Amniotic stem cell (primary cell): ENCODE measurements around the gene ERF.

Experiments used
- DNase-seq: peaks from one replicate; lab custom pipeline; 2025; lab: John Stamatoyannopoulos, UW

The ERF gene

DNA sequence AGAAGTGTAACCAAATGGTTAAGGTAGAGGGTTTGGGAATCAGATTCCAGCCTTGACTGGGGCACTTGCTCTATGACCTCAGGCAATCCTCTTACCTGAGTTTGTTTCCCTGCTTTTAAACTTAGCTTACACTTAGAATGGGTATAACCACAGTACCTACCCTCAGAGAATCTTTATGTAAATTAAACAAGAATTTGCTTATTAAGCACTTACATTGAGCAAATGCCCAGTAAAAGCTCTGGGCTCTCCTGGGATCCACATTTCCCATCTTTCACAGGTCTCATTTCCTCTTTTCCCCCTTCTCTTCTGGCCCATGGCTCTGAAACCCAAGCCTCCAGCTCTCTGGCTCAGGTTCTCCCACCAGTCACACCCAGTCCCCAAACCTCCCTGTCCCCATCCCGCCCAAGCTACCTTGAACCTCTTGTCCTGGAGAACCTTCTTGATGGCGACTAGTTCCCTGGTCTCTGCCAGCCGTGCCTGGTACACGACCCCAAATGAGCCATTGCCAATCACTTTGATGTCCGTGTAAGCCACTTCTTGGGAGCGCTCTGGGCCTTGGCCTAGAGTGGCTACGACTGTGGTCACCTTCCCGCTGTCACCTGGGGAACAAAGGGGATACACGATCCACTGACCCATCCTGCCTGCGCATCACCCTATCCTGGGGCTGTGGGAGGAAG, 15.2 kb downstream of the ERF start:
- no peak for DNase-seq

DNA sequence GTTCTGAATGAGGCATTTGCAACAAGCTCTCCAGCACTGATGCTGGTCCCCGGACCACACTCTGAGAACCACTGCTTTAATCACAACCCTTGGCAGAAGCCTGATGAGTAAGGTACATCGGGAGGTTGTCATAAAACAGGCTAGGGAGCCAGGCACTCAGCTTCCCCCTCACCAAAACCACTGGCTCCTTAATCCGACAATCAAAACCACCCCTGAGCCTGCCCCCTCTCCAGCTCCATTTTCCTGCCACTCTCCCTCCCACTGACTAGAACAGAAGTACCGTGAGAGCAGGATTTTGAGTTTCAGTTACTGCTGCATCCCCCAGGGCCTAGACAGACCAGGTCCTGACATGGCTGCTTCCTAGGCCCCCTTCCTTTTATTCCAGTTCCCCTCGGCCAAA, 19.7 kb downstream of the ERF start:
- no peak for DNase-seq

DNA sequence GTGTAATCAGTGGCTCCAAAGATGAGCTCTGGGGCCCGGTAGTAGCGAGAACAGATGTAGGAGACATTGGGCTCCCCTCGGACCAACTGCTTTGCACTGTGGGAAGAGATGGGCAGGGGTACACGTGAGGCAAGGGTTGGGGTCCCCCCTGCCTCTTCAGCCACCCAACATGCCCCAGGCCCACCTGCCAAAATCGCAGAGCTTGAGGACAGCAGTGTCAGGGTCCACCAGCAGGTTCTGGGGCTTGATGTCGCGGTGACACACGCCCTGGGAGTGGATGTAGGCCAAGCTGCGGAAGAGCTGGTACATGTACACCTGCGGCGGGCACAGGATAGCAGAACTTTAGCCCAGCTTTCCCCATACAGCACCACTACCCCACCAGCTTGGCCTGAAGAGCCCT, 20.6 kb downstream of the ERF start:
- DNase-seq, result no peak

DNA sequence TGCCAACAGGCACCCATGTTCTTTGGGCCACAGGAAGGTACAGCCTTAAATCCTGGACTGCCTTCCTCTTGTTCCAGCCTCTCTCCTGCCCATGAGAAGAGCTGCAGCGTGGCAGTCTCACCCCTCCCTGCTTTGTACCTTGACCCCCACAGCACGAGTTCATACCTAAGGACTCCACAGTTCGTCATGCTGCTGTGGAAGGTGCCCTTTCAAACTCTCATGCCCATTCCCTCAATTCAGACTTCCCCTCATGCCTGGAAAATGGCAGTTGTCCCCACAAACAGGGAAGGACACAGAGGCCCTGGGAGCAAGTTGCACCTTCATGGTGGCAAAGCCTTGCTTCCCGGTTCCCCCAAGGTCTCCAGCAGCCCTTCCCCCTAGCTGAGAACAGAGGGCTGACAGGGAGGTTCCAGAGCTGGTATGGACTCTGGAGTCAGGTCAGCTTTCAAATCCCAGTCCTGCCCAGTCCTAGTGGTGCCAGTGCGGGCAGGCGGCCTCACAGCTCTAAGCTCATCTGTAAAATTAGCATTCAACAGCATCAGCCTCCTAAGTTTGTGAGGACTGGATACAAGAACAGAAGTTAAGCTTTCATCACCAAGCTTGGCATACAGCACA, 21.1 kb downstream of the ERF start:
- no peak for DNase-seq

DNA sequence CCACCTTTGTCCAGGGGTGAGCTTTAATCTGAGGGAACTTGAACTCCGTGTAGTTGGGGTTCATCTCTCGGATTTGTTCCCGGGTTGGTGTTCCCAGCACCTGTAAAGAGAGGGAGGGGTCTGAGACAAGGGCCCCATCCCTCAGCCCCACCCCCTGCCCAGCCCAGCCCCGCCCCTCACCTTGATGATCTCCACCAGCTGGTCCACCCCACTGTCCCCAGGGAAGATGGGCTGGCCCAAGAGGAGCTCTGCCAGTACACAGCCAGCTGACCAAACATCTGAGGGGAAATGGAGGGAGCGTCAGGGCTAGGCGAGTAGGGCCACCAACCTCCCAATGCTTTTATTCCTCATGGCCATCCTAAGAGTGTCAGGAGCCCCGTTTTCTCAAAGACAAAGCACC, 21.8 kb downstream of the ERF start:
- no peak for DNase-seq

DNA sequence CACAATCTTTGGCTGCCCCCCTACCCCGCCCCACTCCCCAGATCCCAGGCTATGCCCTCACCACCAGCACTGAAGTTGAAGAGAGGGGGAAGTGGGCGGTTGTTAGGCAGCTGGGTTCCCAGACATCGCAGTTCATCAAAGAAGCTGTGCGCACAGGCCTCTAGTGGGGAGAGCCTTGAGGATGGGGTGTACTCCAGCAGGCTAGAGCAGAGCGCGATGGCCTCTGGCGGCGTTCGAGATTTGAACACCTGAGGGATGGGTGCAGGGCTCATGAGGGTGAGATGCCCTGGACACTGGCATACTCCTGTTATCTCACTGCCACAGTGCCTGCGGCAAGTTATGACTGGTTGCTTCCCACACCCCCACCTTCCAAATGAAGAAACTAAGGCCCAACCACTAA, 22.5 kb downstream of the ERF start:
- DNase-seq, result no peak

DNA sequence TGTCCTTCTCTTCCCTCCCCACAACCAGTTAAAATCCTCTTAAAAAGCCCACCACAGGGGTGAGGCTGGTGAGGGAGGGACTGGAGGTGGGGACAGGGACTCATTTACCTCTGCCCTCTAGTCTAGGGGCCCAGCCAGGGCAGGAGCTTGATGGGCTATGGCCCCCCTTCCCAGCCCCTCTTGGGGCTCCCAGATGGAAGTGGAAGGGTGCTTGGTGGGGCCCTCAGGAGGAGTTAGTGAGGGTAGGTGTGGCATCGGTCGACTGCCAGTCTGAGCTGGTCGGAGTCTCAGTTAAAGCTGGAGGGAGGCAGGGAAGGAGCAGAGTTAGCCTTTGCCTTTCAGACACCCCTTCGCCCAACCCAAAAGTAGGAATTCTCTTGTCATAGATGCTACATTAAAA, 24.4 kb downstream of the ERF start:
- no peak for DNase-seq

DNA sequence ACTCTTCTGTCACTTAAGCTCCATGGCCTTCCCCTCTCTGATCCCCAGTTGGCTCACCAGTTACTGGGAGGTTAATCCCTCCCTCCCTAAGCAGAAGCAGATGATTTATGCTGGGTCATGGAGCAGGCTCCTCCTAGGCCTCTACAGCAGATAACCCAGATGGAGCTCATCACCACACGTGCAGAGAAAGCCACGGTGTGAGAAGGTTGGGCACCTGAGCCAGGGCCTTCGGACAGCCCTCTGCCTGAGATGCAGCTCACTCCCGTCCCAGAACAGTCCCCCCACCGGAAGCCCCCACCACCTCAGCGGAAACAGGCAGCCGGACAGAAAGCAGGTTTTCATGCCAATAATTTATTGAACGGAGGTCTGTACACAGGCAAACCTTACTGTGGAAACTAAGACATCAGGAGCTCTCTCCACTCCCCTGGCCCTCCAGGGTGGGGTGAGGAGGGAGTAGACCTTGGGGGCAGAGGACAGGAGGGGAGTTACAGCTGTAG, 25.0 kb downstream of the ERF start:
- no peak for DNase-seq

DNA sequence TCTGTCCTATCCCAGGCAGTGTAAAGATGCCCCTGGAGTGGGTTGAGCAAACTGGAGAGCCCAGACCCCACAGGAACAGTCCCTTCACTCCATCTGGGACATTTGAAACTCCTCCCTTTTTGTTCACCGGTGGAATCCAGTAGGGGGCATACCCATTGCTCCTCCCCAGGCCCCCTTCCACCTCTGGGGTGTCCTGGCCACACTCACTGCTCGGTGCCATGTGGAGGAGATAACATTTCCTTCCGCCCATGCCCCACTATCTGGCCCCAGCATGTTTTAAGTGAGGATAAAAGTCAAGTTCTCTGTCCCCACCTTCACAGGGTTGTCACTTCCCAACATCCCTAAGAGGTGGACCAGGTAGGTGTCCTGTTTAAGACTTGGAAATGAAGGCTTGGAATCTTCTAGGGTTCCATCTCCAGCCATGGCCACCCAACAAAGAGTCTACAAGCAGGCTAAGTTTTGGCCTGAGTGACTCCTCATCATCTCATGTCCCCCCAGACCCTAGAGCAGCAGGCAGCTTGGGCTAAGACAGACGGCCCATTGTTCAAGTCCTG, 25.6 kb downstream of the ERF start:
- DNase-seq, result no peak

DNA sequence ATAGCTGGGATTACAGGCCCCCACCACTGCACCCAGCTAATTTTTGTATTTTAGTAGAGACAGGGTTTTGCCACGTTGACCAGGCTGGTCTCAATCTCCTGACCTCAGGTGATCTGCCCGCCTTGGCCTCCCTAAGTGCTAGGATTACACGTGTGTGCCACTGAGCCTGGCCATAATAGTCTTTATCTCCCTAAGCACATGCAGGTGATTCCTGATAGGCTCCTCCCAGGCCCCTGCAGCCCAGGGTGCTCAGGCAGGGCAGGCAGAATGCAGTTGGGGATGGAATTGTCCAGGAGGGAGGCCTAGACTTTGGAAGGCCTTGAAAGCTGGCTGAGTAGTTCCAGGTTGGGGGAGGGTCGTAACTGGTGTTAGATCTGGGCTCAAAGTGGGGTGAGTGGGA, 26.3 kb downstream of the ERF start:
- no peak for DNase-seq

DNA sequence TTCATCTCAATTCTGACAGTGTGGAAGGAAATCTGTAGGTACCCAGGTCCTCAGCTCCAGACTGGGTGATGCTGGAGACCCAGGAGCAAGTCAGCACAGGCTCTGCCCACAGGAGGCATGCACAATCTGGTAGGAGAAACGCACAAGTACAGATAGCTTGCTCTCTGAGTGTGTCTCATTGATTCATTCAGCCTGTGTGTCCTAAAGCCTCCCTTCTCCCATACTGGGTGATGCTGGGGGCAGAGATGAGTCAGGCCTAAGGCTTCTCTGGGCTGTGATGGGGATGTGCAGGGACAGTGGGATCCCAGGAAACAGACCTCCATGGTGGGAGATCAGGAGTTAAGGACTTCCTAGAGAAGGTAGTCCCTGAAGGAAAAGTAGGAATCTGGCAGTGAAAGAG, 28.0 kb downstream of the ERF start:
- DNase-seq, result no peak

DNA sequence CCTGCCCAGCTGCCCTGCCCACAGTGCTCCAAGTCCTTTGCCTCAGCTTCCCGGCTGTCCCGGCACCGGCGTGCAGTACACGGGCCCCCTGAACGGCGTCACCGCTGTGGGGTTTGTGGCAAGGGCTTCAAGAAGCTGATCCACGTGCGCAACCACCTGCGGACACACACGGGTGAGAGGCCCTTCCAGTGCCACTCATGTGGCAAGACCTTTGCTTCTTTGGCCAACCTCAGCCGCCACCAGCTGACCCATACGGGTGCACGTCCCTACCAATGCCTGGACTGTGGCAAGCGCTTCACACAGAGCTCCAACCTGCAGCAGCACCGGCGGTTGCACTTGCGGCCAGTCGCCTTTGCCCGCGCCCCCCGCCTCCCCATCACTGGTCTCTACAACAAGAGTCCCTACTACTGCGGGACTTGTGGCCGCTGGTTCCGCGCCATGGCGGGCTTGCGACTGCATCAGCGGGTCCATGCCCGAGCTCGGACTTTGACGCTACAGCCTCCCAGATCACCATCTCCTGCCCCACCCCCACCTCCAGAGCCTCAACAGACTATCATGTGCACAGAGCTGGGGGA, 29.1 kb downstream of the ERF start:
- no peak for DNase-seq

DNA sequence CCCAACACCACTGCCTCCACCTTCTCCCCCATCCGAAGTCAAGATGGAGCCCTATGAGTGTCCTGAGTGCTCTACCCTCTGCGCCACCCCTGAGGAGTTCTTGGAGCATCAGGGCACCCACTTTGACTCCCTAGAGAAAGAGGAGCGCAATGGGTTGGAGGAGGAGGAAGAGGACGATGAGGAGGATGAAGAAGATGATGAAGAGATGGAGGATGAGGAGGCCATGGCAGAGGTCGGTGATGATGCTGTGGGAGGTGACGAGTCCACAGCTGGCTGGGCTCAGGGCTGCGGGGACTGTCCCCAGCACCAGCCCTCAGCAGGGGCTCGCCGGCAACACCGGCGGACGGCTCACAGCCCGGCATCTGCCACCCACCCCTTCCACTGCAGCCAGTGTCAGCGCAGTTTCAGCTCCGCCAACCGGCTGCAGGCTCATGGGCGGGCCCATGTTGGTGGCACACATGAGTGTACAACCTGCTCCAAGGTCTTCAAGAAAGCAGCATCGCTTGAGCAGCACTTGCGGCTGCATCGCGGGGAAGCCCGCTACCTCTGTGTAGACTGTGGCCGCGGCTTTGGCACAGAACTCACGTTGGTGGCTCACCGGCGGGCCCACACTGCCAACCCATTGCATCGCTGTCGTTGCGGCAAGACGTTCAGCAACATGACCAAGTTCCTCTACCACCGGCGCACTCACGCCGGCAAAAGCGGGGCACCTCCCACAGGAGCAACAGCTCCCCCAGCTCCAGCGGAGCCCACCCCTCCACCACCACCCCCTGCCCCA, 29.8 kb downstream of the ERF start:
- no peak for DNase-seq

DNA sequence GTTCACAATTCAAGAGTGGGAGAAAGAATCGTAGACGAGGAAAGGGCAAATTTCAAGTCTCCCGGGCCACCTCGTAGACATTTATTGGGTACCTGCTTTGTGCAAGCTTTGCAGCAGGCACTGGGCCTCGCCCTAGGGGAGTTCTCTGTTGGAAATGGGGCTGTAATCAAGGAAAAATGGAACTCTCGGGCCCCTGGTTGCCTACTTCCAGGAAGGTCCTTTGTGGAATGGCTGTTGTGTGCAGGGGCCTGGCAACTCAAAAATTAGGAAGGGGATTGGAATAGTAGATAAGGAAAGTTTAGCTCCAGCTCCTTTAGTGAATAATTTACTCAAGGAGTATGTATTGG, 34.2 kb downstream of the ERF start:
- DNase-seq, result no peak

DNA sequence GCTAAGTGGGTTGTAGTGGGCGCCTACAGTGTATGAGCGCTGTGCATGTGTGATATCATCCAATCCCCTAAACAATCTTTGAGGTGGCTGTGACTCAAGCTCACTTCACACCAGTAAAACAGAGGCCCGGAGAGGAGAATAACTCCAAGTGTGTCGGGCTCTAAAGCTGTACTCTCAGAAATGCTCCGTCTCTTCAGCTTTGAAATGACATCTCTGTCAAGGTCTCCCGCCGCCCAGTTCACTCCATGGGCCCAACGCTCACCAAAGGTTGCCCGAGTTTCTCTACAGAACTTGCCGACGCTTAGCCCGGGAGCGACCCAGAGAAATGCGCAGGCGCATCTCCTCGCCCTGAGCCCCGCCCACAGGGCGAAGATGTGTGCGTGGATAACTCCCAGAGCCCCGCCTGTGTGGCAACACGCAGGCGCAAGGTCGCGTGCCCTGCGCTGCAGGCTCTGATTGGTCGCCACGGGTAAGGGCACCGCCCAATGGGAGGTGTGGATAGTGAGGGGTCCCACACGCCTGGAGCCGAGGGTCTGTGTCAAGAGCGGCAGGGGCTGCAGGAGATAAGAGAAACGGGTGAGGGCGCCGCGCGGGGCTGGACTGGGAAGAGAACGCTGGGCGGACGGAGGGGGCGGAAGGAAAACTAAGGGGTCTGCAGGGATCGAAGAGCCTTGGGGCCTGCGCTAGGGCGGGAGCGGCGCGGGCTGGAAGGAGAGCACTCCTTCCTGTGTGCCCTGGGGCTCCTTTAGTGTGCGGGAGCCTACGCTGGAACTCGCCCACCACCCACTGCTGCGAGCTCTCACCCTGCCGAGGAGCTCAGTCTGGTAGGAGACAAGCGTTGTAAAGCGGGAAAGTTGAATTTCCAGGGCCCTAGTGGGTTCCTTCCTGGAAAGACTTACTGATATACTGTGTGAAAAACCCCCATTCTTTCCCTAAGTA, 34.8 kb downstream of the ERF start, which contains the start of gene ZNF526:
Gene ZNF526, plus strand, starts transcription at position 501 of the 939 bp plus-strand sequence. CDS start 4,092 bp downstream, outside the sequence.
- DNase-seq, result peak; percentile 95

DNA sequence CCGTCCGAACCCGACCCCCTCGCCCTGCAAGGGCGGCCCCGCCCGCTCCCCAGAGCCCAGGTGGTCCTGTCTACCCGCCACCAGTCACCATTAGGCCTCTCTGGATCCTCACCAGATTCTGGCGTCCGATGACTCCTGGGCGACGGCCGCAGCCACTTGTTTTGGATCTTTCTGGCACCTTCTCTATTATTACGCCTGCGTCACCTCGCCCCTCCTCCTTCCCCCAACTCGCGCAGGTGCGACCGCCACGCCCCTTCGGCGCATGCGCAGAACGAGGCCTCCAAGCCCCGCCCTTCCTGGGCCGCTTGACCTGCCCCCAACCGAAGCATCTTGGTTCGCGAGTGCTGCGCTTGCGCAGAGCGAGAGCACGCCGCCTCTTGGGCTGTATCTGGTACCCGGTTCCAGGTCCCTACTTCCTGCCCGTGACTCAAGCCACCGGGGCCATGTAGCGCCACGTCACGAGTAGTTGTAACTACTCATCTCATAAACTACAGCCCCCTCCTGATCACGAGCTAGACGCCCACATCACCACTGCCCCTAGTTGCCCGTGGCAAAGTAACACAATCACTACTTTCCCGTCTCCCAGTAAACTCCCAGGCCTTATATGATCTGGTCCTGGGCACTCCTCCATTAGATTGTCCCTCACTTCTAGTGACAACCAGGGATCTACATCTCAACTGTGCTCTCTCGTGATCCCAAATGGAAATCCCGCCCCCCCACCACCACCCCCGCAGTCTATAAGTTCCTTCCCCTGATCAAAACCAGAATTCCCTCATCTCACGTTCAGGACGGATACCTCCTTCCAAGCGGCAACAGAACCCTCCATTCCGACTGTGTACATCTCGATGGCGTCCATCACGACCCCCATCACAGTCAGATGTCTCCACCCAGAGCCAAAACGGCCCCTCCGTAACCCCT, 37.1 kb downstream of the ERF start, which contains the start of gene DEDD2:
Gene DEDD2, minus strand, starts transcription at position 158 of the 918 bp plus-strand sequence. CDS start 670 bp downstream, outside the sequence.
- DNase-seq, result peak; percentile 96

DNA sequence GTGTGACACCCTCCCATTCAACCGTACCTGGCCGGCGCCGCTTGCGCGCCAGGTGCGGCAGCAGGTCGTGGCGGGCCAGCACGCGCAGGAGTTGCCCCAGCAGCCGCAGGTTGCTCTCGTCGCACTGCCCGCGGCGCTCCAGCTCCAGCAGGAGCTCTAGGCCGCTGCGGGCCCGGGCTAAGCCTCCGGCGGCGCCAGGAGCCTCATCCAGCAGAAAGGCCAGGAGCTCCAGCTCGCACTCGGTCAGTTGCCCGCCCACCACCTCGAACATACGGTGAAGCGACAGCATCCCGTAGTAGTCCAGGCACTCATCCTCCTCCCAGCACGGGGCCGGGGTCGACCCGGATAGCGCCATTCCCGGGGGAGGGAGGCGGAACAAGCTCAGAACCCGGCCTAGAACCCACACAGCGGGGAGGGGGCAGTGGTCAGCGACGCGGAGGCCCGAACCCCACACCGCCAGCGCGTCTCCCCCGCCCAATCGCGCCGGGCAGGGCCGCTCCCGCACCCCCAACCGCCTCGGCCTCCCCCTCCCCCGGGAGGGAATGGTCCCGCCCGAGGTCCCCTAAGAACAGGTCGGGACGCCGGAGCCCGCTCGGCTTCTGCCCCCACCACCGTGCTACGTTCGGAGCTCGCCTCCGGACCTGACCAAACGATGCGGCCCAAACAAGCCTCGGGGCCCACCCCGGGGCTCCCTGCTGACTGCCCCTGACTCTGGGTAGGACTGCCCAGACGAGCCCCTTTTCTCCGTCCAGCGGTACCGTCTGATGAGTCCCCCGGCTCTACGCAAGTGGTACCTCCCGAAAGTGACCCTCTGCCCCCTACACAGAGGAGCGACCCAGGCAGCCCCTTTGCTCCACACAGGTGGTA, 38.0 kb downstream of the ERF start:
- DNase-seq, result no peak

DNA sequence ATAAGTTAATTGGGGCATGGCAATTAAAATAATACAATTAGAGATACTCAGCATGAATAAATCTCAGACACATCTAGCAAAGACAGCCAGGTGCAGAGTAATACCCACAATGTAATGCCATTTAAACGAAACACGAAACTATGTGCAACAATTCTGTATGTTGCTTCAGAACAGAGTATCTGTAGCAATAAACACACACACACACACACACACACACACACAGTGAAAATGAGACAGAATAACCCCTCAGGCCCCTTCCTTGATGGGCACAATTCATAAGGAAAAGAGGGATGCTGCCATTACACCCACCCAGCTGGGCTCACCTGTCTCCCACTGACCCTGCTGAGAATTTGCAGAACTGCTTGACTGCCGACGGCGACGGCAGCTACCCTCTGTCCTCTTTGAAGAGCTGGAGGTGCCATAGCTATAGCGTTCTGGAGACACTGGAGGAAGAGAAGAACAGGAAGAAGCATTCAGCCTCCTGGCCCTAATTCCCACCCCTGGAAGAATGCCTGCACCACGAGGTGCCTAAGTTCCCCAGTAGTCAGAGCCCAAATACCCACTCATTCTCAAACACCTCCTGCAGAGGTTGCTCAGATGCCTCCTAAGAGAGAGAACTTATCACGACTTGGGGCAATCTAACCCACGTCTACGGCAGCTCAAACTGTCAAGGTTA, 40.0 kb downstream of the ERF start:
- DNase-seq, result no peak

DNA sequence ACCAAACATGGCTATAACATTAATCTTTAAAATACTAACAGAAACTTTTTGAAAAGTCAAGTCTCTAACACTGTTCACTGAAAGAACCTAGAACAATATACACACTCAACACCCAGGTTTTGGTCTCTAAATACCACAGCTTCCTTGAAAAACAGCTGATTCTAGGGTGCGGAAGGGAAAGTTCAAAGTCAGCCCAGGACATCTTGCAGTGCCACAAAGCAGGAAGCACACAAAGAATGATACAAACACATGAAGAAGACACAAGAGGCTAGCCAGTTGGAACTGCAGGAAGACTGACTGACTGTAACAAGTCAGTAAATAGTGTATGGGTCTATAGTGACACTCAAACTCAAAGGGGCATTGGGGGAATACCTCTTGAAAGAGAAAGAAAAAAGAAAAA, 42.0 kb downstream of the ERF start:
- no peak for DNase-seq
